ENCODE measurements around the gene DCHS1. TPM values are rescaled to one million over a fixed set of nuclear protein-coding genes. Genes with fewer than 3 reads are reported as not detected.

DCHS1 gene
- total and polyA plus RNA-seq, 2 of the 13 experiments (the other 11 are each of a cell fraction or from before 2014, with no cell fraction given), result under 0.01 to 0.03 TPM

- Histone ChIP-seq H3K4me3 (replicated peaks in 1 of 3; ENCODE audit: insufficient read depth in 1 of 3, low read depth in 2 of 3, low read length in 3 of 3) (no peak overlapping the region), H3K36me3 (replicated peaks in 1 of 2; ENCODE audit: control insufficient read depth in 1 of 2, insufficient read depth in 2 of 2, low read length in 2 of 2) (no peaks in the 10 kb centered on the region), H3K9ac (ENCODE audit: insufficient read depth, low read depth, low read length) (no peak overlapping the region), H3K79me2 (ENCODE audit: insufficient read depth, low read length) (no peaks in the 10 kb centered on the region), H3K27ac (ENCODE audit: extremely low read length, insufficient read depth, low read length) (no peak overlapping the region), H3K4me1 (ENCODE audit: insufficient read depth, low read length) (peaks cover 11% of the 10 kb centered on the region), H3K9me3 (ENCODE audit: low read length) (no peaks in the 10 kb centered on the region), H3K27me3 (ENCODE audit: control insufficient read depth in 1 of 2, insufficient read depth in 2 of 2, low read length in 2 of 2) (peaks cover 10 to 100% of the 10 kb centered on the region in 2 experiments), H2AFZ (ENCODE audit: low read length) (no peak overlapping the region), H3K4me2 (ENCODE audit: low read depth, low read length) (no peak overlapping the region), H4K20me1 (ENCODE audit: insufficient read depth, low read length) (no peaks in the 10 kb centered on the region; the same call in 1 of the 2 replicates)
- intact Hi-C loops (cut with micrococcal nuclease; ENCODE audit: unreplicated experiment) (no loop called here), in situ Hi-C loops (cut with HindIII; ENCODE audit: extremely low pct_ligation_motif_present, low pct_unique_long_range_greater_than_20kb) (no loop called here)
- ATAC-seq (no peak), DNase-seq (ENCODE audit: low spot score) (no peak), FAIRE-seq (no peak)
- BruUV-seq (replicated peaks), result no TSS peak
- CTCF ChIA-PET (ENCODE audit: low intra/inter-chr PET ratio, low total read pairs), result no interaction called here
- TF ChIP-seq TBX3 (IDR thresholded peaks at IDR 0.05; ENCODE audit: borderline replicate concordance) (no peak), ZNF609 (CRISPR knock-in tag; IDR thresholded peaks at IDR 0.05; ENCODE audit: borderline replicate concordance) (no peak), HNF4G (IDR thresholded peaks at IDR 0.05; ENCODE audit: borderline replicate concordance, low read depth, low read length) (no peak), HNF4G (CRISPR knock-in tag; IDR thresholded peaks at IDR 0.05; ENCODE audit: borderline replicate concordance, low read depth) (no peak), ZNF33B (CRISPR knock-in tag; IDR thresholded peaks at IDR 0.05) (no peak), RFXANK (CRISPR knock-in tag; IDR thresholded peaks at IDR 0.05) (no peak), ZNF850 (CRISPR knock-in tag; conservative IDR thresholded peaks at IDR 0.05) (no peak), ZNF143 (CRISPR knock-in tag; IDR thresholded peaks at IDR 0.05) (no peak)
- POLR2A ChIA-PET, result interaction anchor here (1.0 kb wide), 1 partner anchor 31 kb away, joined by 3 read pairs; the partner anchor contains the start of gene TPP1
These were observed 5.5 kb downstream of the DCHS1 start for GRCh38 chr11:6650104-6650503.
